Endothelial cell of umbilical vein (primary cell): ENCODE results near the gene CLEC2L.

Experiments used
- CTCF ChIP-seq, 2 donors: IDR thresholded peaks; 1 replicate in 1 of 2; 2 replicates in 1 of 2; pipeline ENCODE4 v1.5.1; 2011; ENCODE audit warnings: low read length in 2 of 2, mild to moderate bottlenecking in 2 of 2, moderate library complexity in 2 of 2, control low read depth in 1 of 2, inconsistent platforms in 1 of 2, low read depth in 1 of 2; ENCODE audit not compliant: insufficient read depth in 1 of 2; ENCODE audit errors: extremely low read depth in 1 of 2
- EZH2 ChIP-seq: IDR thresholded peaks from 2 replicates; pipeline ENCODE4 v1.6.1; 2012; ENCODE audit warnings: borderline replicate concordance, low read depth, mild to moderate bottlenecking, moderate library complexity, low read length, inconsistent platforms; ENCODE audit not compliant: severe bottlenecking
- FOS ChIP-seq: IDR thresholded peaks from 2 replicates; pipeline ENCODE4 v1.6.1; 2011; ENCODE audit warnings: mild to moderate bottlenecking, low read length, moderate library complexity, borderline replicate concordance; ENCODE audit not compliant: insufficient read depth
- GATA2 ChIP-seq: IDR thresholded peaks from 2 replicates; pipeline ENCODE4 v1.7.0; 2011; ENCODE audit warnings: low read depth, mild to moderate bottlenecking, moderate library complexity, mixed read lengths, low read length; ENCODE audit not compliant: insufficient read length, insufficient read depth
- JUN ChIP-seq: IDR thresholded peaks from 2 replicates; pipeline ENCODE4 v1.6.1; 2011; ENCODE audit warnings: borderline replicate concordance, low read depth; ENCODE audit not compliant: insufficient read length, insufficient read depth
- MYC ChIP-seq: IDR thresholded peaks from one replicate; pipeline ENCODE4 v1.6.1; 2011; ENCODE audit warnings: mild to moderate bottlenecking, low read depth, low read length
- POLR2A ChIP-seq: IDR thresholded peaks from 2 replicates; pipeline ENCODE4 v1.6.1; 2012; ENCODE audit warnings: low read depth, mild to moderate bottlenecking, control low read depth, low read length
- POLR2AphosphoS5 ChIP-seq: IDR thresholded peaks from 2 replicates; pipeline ENCODE4 v1.6.1; 2012; ENCODE audit warnings: low read depth, mild to moderate bottlenecking, control low read depth, low read length, moderate library complexity; ENCODE audit not compliant: insufficient read depth
- TF ChIP-seq, protein P1 (sequence below): IDR thresholded peaks from 2 replicates; pipeline ENCODE4 v1.6.1; 2011; ENCODE audit not compliant: insufficient read depth, insufficient read length

GRCh38 chr7:139560678-139561077, 37.2 kb downstream of the CLEC2L start:
- TF ChIP-seq CTCF (IDR thresholded peaks at IDR 0.05; ENCODE audit: extremely low read depth in 1 of 2, insufficient read depth in 1 of 2, low read depth in 1 of 2, low read length in 2 of 2) (no peak), POLR2A (no peak), EZH2 (no peak), POLR2AphosphoS5 (no peak), FOS (no peak), JUN (no peak), GATA2 (no peak), MYC (no peak)
- TF ChIP-seq, protein P1, sequence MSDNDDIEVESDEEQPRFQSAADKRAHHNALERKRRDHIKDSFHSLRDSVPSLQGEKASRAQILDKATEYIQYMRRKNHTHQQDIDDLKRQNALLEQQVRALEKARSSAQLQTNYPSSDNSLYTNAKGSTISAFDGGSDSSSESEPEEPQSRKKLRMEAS = no peak
